GM13977 (cell line): ENCODE measurements around the gene TNFAIP8.
A peak's percentile ranks its signal among the peaks of the same experiment; 100 is the strongest.
"Not testable (repeated sequence)": the region's sequence is repeated elsewhere in the genome, so short reads cannot be mapped to it uniquely, and the experiment has no call there.

ENCODE experiments used
- DNase-seq: peaks from one replicate; pipeline ENCODE4 v3.0.0; 2012; ENCODE audit warnings: low spot score
- in situ Hi-C: fragments of 300-500 bp; cut with MboI; formaldehyde crosslinking; loops from one replicate; pipeline ENCODE4 v1.12.0; 2022; ENCODE audit warnings: low sequenced_read_pairs, low pct_unique_long_range_greater_than_20kb, mixed read lengths, inconsistent platforms; ENCODE audit not compliant: unreplicated experiment
- TF ChIP-seq, protein P1 (sequence below): IDR thresholded peaks from 2 replicates; pipeline ENCODE4 v1.5.1; 2012; ENCODE audit warnings: mild to moderate bottlenecking, control low read depth; ENCODE audit not compliant: insufficient read depth; ENCODE audit errors: extremely low read depth, missing control alignments

Gene TNFAIP8

DNA sequence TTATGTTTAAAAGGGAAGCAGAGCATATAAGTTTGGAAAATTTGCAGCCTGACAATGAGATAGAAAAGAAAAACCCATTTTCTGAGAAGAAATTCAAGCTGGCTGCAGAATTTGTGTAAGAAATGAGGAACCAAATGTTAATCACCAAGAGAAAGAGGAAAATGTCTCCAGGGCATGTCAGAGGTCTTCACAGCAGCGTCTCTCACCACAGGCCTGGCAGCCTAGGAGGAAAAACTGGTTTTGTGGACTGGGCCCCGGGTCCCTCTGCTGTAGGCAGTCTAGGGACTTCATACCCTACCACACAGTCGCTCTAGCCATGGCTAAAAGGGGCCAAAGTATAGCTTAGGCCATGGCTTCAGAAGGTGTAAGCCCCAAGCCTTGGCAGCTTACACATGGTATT is 64.3 kb downstream of the TNFAIP8 start:
- DNase-seq = no peak
- in situ Hi-C loops = no loop called here

GRCh38 chr5:119426057-119426456 is 70.2 kb downstream of the TNFAIP8 start:
- no peak for DNase-seq
- in situ Hi-C loops = no loop called here
- TF ChIP-seq, protein P1, sequence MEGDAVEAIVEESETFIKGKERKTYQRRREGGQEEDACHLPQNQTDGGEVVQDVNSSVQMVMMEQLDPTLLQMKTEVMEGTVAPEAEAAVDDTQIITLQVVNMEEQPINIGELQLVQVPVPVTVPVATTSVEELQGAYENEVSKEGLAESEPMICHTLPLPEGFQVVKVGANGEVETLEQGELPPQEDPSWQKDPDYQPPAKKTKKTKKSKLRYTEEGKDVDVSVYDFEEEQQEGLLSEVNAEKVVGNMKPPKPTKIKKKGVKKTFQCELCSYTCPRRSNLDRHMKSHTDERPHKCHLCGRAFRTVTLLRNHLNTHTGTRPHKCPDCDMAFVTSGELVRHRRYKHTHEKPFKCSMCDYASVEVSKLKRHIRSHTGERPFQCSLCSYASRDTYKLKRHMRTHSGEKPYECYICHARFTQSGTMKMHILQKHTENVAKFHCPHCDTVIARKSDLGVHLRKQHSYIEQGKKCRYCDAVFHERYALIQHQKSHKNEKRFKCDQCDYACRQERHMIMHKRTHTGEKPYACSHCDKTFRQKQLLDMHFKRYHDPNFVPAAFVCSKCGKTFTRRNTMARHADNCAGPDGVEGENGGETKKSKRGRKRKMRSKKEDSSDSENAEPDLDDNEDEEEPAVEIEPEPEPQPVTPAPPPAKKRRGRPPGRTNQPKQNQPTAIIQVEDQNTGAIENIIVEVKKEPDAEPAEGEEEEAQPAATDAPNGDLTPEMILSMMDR = no peak

More for the DNA sequence above, 64.3 kb downstream of the TNFAIP8 start:
- TF ChIP-seq, protein P1 = no peak

- TF ChIP-seq, protein P1 = no peak
- in situ Hi-C loops = no loop called here
Observed at GRCh38 chr5:119427060-119427459, 71.2 kb downstream of the TNFAIP8 start.

GRCh38 chr5:119427596-119427995 is 71.8 kb downstream of the TNFAIP8 start:
- DNase-seq, in situ Hi-C loops: not testable (repeated sequence)

More at GRCh38 chr5:119427060-119427459, 71.2 kb downstream of the TNFAIP8 start:
- DNase-seq = no peak

- DNase-seq, in situ Hi-C loops: not testable (repeated sequence)
Observed at GRCh38 chr5:119428166-119428565, 72.3 kb downstream of the TNFAIP8 start.

- DNase-seq, in situ Hi-C loops: not testable (repeated sequence)
Observed at GRCh38 chr5:119428574-119428973, 72.8 kb downstream of the TNFAIP8 start.

DNA sequence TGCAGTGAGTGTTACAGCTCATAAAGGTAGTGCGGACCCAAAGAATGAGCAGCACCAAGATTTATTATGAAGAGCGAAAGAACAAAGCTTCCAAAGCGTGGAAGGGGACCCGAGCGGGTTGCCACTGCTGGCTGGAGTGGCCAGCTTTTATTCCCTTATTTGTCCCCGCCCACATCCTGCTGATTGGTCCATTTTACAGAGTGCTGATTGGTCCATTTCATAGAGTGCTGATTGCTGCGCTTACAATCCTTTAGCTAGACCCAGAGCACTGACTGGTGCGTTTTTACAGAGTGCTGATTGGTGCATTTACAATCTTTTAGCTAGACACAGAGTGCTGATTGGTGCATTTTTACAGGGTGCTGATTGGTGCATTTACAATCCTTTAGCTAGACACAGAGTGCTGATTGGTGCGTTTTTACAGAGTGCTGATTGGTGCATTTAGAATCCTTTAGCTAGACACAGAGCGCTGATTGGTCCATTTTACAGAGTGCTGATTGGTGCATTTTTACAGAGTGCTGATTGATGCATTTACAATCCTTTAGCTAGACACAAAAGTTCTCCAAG is 76.9 kb downstream of the TNFAIP8 start:
- DNase-seq, in situ Hi-C loops: not testable (repeated sequence)

- peak; percentile 26 for DNase-seq
- TF ChIP-seq, protein P1 = peak; percentile 70
- in situ Hi-C loops = no loop called here
Observed at GRCh38 chr5:119435436-119436132, 79.8 kb downstream of the TNFAIP8 start.

DNA sequence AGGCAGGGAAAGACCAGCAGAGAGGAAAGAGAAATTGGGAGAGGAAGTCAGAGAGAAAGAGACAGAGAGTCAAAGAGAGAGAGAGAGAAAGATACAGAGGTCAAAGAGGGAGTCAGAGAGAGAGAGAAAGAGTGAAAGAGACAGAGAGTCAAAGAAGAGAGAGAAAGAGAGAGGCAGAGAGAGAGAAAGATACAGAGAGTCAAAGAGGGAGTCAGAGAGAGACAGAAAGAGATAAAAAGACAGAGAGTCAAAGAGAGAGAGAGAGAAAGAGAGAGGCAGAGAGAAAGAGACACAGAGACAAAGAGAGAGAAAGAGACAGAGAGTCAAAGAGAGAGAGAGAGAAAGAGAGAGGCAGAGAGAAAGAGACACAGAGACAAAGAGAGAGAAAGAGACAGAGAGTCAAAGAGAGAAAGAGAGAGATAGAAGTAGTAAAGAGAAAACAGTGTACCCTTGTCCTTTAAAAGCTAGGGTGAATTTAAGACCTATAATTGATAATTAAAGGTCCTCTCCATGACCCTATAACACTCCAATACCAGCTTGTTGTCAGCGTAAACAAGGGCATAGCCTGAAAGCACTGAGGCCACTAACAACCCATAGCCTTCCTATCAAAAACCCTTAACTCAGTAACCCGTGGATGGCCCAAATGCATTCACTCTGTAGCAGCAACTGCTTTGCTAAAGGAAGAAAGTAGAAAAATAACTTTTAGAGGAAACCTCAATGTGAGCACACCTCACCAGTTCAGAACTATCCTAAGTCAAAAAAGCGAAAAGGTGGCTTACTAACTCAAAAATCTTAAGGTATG is 82.2 kb downstream of the TNFAIP8 start:
- DNase-seq, in situ Hi-C loops: not testable (repeated sequence)

DNA sequence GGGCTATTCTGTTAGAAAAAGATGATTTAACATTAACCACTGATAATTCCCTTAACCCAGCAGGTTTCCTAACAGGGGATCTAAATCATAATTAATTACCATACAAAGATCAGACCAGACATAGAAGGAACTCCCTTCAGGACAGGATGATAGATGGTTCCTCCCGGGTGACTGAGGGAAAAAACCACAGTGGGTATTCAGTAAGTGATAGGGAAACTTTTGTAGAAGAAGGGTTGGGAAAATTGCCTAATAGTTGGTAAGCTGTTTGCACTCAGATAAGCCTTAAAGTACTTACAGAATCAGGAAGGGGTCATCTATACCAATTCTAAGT is 82.7 kb downstream of the TNFAIP8 start:
- in situ Hi-C loops, DNase-seq: not testable (repeated sequence)
